H1 (cell line): ENCODE data around the gene MOCS1. TPM values are rescaled to one million over a fixed set of nuclear protein-coding genes. Genes with fewer than 3 reads are reported as not detected.

Source experiments
- CTCF ChIA-PET: fragments of 300-600 bp; sonication (Branson Sonifier 250); formaldehyde crosslinking; loops from one replicate; lab custom pipeline; 2021; ENCODE audit not compliant: partially characterized antibody; lab: Charles Lee
- POLR2A ChIA-PET: fragments of 300-600 bp; sonication (Branson Sonifier 250); formaldehyde crosslinking; loops from one replicate; lab custom pipeline; 2021; ENCODE audit warnings: inconsistent platforms; ENCODE audit not compliant: partially characterized antibody; lab: Charles Lee
- DNase-seq, 2 experiments: peaks; one replicate each; pipeline versions ENCODE4 v3.0.0 to v3.0.0-alpha.2; 2010 to 2022; ENCODE audit warnings: low spot score in 2 of 2, low read depth in 1 of 2, mixed read lengths in 1 of 2
- FAIRE-seq: peaks from 2 replicates; lab custom pipeline; 2011; peaks lifted over from hg19 to GRCh38; lab: Jason Lieb, UNC
- H2AFZ ChIP-seq: 2 replicates; pipeline ENCODE4 v1.8.1; 2012; ENCODE audit warnings: low read length, inconsistent platforms
- H2AK5ac ChIP-seq: 2 replicates; pipeline ENCODE4 v1.6.1; 2013; ENCODE audit warnings: low read depth, low read length
- H2BK120ac ChIP-seq: replicated peaks from 2 replicates; pipeline ENCODE3; 2013; ENCODE audit warnings: low read depth, low read length, inconsistent platforms
- H2BK12ac ChIP-seq: 2 replicates; pipeline ENCODE4 v1.6.1; 2013; ENCODE audit warnings: low read depth, low read length
- H2BK15ac ChIP-seq: 2 replicates; pipeline ENCODE4 v1.6.1; 2013; ENCODE audit warnings: low read length
- H2BK20ac ChIP-seq: 2 replicates; pipeline ENCODE4 v1.6.1; 2013; ENCODE audit warnings: low read length
- H2BK5ac ChIP-seq: 2 replicates; pipeline ENCODE4 v1.6.1; 2013; ENCODE audit warnings: low read depth, low read length
- H3K14ac ChIP-seq: 2 replicates; pipeline ENCODE4 v1.6.1; 2013; ENCODE audit warnings: inconsistent platforms; ENCODE audit not compliant: insufficient read length
- H3K18ac ChIP-seq: 2 replicates; pipeline ENCODE4 v1.6.1; 2013; ENCODE audit warnings: low read length; ENCODE audit errors: extremely low read depth
- H3K23ac ChIP-seq: 2 replicates; pipeline ENCODE4 v1.6.1; 2013; ENCODE audit warnings: inconsistent platforms; ENCODE audit not compliant: insufficient read length
- H3K23me2 ChIP-seq: 2 replicates; pipeline ENCODE4 v1.6.1; 2013; ENCODE audit warnings: low read depth, low read length
- H3K27ac ChIP-seq: 2 replicates; pipeline ENCODE4 v1.6.1; 2011; ENCODE audit warnings: low read depth, low read length, inconsistent platforms
- H3K27me3 ChIP-seq, 4 experiments: replicated peaks in 1 of 4; 1 replicate in 1 of 4; 2 replicates in 3 of 4; pipeline versions ENCODE4 v1.6.1 to v1.8.1; 2011 to 2013; ENCODE audit warnings: low read length in 3 of 4, mild to moderate bottlenecking in 3 of 4, inconsistent platforms in 2 of 4, mixed read lengths in 2 of 4, moderate library complexity in 1 of 4; ENCODE audit not compliant: control insufficient read depth in 3 of 4, insufficient read depth in 3 of 4; ENCODE audit errors: extremely low read depth in 1 of 4
- H3K36me3 ChIP-seq, 4 experiments: 2 replicates each; pipeline versions ENCODE4 v1.6.1 to v1.8.1; 2011 to 2013; ENCODE audit warnings: mild to moderate bottlenecking in 4 of 4, low read length in 3 of 4, moderate library complexity in 2 of 4, control low read depth in 1 of 4, inconsistent platforms in 1 of 4; ENCODE audit not compliant: insufficient read depth in 4 of 4, control insufficient read depth in 2 of 4
- H3K4ac ChIP-seq: replicated peaks from 2 replicates; pipeline ENCODE3; 2013; ENCODE audit warnings: low read length, low read depth, mixed read lengths, inconsistent platforms; ENCODE audit not compliant: insufficient read length
- H3K4me1 ChIP-seq, 4 experiments: replicated peaks in 1 of 4; 1 replicate in 1 of 4; 2 replicates in 3 of 4; pipeline versions ENCODE4 v1.6.1 to v1.8.1; 2011 to 2013; ENCODE audit warnings: low read length in 3 of 4, inconsistent platforms in 2 of 4, mixed read lengths in 1 of 4; ENCODE audit not compliant: insufficient read depth in 4 of 4, control insufficient read depth in 3 of 4
- H3K4me2 ChIP-seq, 2 experiments: 2 replicates each; pipeline versions ENCODE4 v1.6.1 to v1.8.1; 2011 to 2013; ENCODE audit warnings: low read depth in 2 of 2, low read length in 2 of 2, control low read depth in 1 of 2, inconsistent platforms in 1 of 2, mild to moderate bottlenecking in 1 of 2; ENCODE audit not compliant: insufficient read depth in 1 of 2
- H3K4me3 ChIP-seq, 4 experiments: fragments of 200-600, 300-600 bp in 1 of 4; sonication (generic), shearing (Covaris generic), sonication (Bioruptor Twin) in 1 of 4; 2 replicates each; pipeline versions ENCODE4 v1.5.1 to v1.8.1; 2011 to 2016; ENCODE audit warnings: low read length in 4 of 4, low read depth in 3 of 4, control low read depth in 2 of 4, inconsistent platforms in 2 of 4, mild to moderate bottlenecking in 2 of 4, mixed read lengths in 1 of 4, moderate library complexity in 1 of 4; ENCODE audit not compliant: insufficient read depth in 2 of 4; ENCODE audit errors: extremely low read depth in 1 of 4
- H3K56ac ChIP-seq: replicated peaks from 2 replicates; pipeline ENCODE3; 2013; ENCODE audit warnings: low read depth, mild to moderate bottlenecking, mixed read lengths, low read length, inconsistent platforms; ENCODE audit not compliant: insufficient read length
- H3K79me1 ChIP-seq: 2 replicates; pipeline ENCODE4 v1.6.1; 2013; ENCODE audit warnings: low read depth, low read length, control low read depth
- H3K79me2 ChIP-seq, 2 experiments: 2 replicates each; pipeline versions ENCODE4 v1.6.1 to v1.8.1; 2012 to 2013; ENCODE audit warnings: low read length in 2 of 2, mild to moderate bottlenecking in 2 of 2, inconsistent platforms in 1 of 2; ENCODE audit not compliant: insufficient read depth in 2 of 2, control insufficient read depth in 1 of 2
- H3K9ac ChIP-seq, 4 experiments: replicated peaks in 1 of 4; 1 replicate in 1 of 4; 2 replicates in 3 of 4; pipeline versions ENCODE4 v1.6.1 to v1.8.1; 2011 to 2013; ENCODE audit warnings: low read depth in 3 of 4, low read length in 3 of 4, control low read depth in 2 of 4, mild to moderate bottlenecking in 2 of 4, moderate library complexity in 2 of 4, inconsistent platforms in 1 of 4; ENCODE audit errors: extremely low read depth in 1 of 4
- H3K9me3 ChIP-seq, 2 experiments: 2 replicates each; pipeline versions ENCODE4 v1.6.1 to v1.8.1; 2012 to 2013; ENCODE audit warnings: mild to moderate bottlenecking in 2 of 2, moderate library complexity in 2 of 2, control low read depth in 1 of 2, inconsistent platforms in 1 of 2, low read depth in 1 of 2, low read length in 1 of 2, mixed read lengths in 1 of 2; ENCODE audit not compliant: insufficient read depth in 2 of 2
- H4K20me1 ChIP-seq, 2 experiments: replicated peaks in 1 of 2; 2 replicates each; pipeline versions ENCODE3 to v1.8.1; 2011 to 2013; ENCODE audit warnings: inconsistent platforms in 2 of 2, low read length in 2 of 2, mild to moderate bottlenecking in 1 of 2; ENCODE audit not compliant: insufficient read depth in 2 of 2, control insufficient read depth in 1 of 2
- H4K5ac ChIP-seq: 2 replicates; pipeline ENCODE4 v1.6.1; 2013; ENCODE audit warnings: low read length, low read depth, mixed read lengths, inconsistent platforms; ENCODE audit not compliant: insufficient read length
- H4K8ac ChIP-seq: 2 replicates; pipeline ENCODE4 v1.8.0; 2013; ENCODE audit warnings: mild to moderate bottlenecking, moderate library complexity, low read length, inconsistent platforms; ENCODE audit not compliant: insufficient read depth; ENCODE audit errors: extremely low read depth
- H4K91ac ChIP-seq: replicated peaks from 2 replicates; pipeline ENCODE3; 2013; ENCODE audit warnings: low read length, mixed read lengths, inconsistent platforms; ENCODE audit not compliant: insufficient read length
- WGBS, 2 experiments: shearing (Covaris generic) in 1 of 2; methylation state at CpG; one replicate each; pipeline versions ENCODE4 v1.1.6 to v1.1.7; 2013 to 2015; ENCODE audit warnings: low lambda C conversion rate in 2 of 2, mixed read lengths in 2 of 2, inconsistent platforms in 1 of 2, low coverage in 1 of 2, missing lambda C conversion rate in 1 of 2; ENCODE audit not compliant: insufficient replicate concordance in 2 of 2, insufficient coverage in 1 of 2, insufficient read length in 1 of 2; ENCODE audit errors: extremely low coverage in 1 of 2, missing lambda C conversion rate in 1 of 2; 5-methylcytosine and 5-hydroxymethylcytosine counted together
- polyA plus RNA-seq, 7 experiments: library from polyadenylated mRNA; depleted of rRNA in 3 of 7; stranded (reverse) in 5 of 7; unstranded in 2 of 7; fragments of >200 nt in 5 of 7; fragments of 200-250 nt in 2 of 7; gene quantifications; 1 replicate in 5 of 7; 2 replicates in 1 of 7; 4 replicates in 1 of 7; pipeline versions ENCODE4 v1.2.1 to v1.2.3, GENCODE V29; 2011 to 2013; ENCODE audit warnings: missing spikeins in 2 of 7, mixed read lengths in 2 of 7
- total RNA-seq: library from RNA; stranded (reverse); fragmentation: NEBNext Ultra II Directional; extraction: Animal tissue kit (Norgen Biotek cat#: 25700); gene quantifications from 2 replicates; pipeline ENCODE4 v1.2.1, GENCODE V29; 2021
- TF ChIP-seq, protein P1 (sequence below): IDR thresholded peaks from 2 replicates; pipeline ENCODE4 v1.6.1; 2011; ENCODE audit warnings: low read length, improper control_type of control experiment

MOCS1 gene
- total and polyA plus RNA-seq, 2 of the 8 experiments (the other 6 are each of a cell fraction or from before 2014, with no cell fraction given): 13.4 to 19.7 TPM

DNA sequence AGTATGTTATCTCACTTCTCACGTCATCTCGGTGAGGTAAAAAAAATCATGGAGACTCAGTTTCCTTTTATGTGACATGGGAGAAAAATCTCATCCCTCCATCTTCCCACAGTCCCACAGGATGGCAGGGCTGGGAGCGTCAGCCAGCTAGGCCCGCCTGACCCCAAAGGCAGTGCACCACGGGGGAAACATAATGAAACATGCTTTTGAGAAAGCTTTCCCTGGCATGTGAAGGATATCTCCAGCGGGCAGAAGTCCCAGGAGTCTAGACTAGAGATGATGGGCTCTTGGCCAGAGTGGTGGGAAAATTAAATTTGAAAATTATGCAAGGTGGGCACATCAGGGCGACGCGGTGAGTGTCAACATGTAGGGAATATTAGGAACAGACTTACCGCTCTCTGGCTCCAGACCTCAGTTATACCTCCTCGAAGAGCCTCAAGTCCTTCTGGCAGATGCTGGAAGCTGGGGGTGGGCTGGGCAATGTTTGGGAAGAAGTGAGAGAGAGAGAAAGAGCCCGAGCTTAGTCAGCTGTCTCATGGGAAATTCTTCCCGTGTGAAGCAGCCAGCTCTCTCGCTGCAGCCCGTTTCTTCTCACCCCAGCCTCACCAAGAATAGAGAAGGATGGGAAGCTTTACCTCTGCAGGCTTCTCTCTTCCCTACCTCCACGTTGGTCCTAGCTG lies 52.3 kb downstream of the MOCS1 start:
- Histone ChIP-seq H3K27ac (no peak overlapping the region), H2AFZ (no peak overlapping the region), H3K14ac (no peak overlapping the region), H3K9ac (no peak overlapping the region), H4K20me1 (no peaks in the 10 kb centered on the region), H3K56ac (no peak overlapping the region), H2BK20ac (no peak overlapping the region), H2BK12ac (no peak overlapping the region), H3K18ac (no peak overlapping the region), H3K27me3 (no peaks in the 10 kb centered on the region), H3K9me3 (no peaks in the 10 kb centered on the region), H3K79me2 (no peaks in the 10 kb centered on the region), H3K4ac (no peak overlapping the region), H3K4me2 (no peak overlapping the region), H3K36me3 (no peaks in the 10 kb centered on the region), H2BK15ac (no peak overlapping the region), H3K4me1 (no peaks in the 10 kb centered on the region), H4K8ac (no peak overlapping the region), H3K23me2 (0 out of 2 replicates have a peak, but pooled peaks cover 2% of the 10 kb centered on the region), H4K91ac (no peak overlapping the region), H2BK5ac (no peak overlapping the region), H4K5ac (no peak overlapping the region), H3K4me3 (no peak overlapping the region), H2BK120ac (no peak overlapping the region), H3K79me1 (no peaks in the 10 kb centered on the region), H2AK5ac (no peak overlapping the region), H3K23ac (no peak overlapping the region)
- CTCF ChIA-PET: interaction anchor here (0.6 to 15.7 kb wide), 7 partner anchors 8 to 520 kb away, joined by 3 to 135 read pairs (median 4); no protein-coding TSS in a partner anchor
- WGBS, 2 experiments: 94% methylated on average over 16 of the region's 16 CpGs; no CpG with 5 or more reads in 1 of the 2 experiments
- POLR2A ChIA-PET: no interaction called here
- FAIRE-seq: no peak
- no peak for DNase-seq
- TF ChIP-seq, protein P1, sequence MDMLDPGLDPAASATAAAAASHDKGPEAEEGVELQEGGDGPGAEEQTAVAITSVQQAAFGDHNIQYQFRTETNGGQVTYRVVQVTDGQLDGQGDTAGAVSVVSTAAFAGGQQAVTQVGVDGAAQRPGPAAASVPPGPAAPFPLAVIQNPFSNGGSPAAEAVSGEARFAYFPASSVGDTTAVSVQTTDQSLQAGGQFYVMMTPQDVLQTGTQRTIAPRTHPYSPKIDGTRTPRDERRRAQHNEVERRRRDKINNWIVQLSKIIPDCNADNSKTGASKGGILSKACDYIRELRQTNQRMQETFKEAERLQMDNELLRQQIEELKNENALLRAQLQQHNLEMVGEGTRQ: no peak
